HS-5 (cell line): ENCODE measurements around the gene NOM1.

Experiments used
- DNase-seq: peaks from one replicate; pipeline ENCODE4 v3.0.0-alpha.2; 2012; ENCODE audit warnings: low read depth

NOM1 gene

DNA sequence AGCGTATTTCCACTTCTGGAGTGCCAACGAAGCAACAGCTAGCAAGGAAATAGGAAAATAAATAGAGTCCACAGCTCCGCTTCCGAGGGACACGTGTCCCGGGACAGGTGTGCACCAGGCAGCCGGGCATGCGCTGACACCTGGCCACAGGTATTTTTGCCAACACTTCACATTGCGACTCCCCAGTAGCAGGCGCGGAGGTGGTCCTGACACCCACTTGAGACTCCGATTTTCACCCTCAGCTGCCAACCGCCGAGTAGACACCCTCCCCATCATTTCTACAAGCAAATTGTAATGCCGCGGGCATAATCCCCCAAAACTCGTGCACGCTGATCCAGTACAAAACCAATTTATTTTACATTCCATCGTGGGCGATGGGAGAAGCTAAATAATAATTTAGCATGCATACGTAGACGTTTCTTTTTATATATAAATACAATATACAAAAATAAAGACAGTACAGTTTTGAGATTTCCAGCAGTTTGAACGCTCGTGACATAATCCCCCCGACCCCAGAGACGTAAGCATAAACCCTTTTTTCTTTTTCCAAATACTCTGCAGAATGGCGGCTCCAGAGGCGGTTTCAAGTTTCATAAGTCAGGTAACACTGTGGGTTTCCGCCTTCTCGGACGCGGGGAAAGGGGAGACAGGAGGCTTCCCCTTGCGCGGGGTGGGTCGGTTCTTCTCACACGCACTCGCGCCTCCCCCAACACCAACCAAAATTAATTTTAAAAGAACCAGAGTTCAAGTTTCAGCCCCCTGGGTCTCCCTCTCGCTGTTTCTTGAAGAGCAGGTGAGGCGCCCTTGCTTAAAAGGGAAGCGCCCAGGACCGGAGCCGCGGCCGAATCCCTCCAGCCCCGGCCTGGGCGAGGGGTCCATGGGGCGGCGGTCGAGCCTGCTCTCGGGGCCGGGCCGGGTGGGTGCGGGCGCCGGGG, 55.3 kb downstream of the NOM1 start:
- DNase-seq = no peak

DNA sequence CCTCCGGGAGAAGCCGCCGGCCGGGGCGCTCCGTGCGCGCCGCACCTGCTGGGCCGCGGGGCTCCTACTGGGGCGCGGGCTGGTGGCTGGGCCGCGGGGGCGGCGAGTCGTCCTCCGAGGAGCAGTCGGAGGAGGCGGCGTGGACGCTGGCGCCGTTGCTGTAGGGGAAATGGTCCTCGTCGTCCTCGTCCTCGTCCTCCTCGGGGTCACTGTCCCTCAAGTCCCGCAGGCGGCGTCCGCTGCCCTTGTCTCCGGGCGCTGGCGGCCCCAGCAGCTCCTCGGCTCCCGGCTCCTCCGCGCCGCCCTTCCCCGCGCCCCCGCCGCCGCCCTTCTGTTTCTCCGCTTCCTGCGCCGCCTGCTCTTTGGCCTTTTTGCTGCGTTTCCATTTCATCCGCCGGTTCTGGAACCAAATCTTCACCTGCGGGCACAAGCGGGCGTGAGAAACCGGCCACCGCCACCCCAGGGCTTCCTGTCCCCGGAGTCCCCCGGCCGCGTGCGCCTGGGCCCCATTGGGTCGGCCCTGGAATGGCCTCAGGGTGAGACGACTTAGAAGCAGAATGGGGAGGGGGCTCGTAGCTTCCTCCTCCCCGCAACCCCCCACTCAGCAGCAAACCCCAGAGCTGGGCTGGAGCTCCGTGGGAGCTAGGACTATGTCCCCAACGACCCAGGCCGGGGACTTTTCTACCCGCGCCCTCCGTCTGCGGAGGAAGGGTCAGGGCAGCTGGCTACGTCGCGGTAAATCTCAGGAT, 56.1 kb downstream of the NOM1 start:
- DNase-seq = no peak

DNA sequence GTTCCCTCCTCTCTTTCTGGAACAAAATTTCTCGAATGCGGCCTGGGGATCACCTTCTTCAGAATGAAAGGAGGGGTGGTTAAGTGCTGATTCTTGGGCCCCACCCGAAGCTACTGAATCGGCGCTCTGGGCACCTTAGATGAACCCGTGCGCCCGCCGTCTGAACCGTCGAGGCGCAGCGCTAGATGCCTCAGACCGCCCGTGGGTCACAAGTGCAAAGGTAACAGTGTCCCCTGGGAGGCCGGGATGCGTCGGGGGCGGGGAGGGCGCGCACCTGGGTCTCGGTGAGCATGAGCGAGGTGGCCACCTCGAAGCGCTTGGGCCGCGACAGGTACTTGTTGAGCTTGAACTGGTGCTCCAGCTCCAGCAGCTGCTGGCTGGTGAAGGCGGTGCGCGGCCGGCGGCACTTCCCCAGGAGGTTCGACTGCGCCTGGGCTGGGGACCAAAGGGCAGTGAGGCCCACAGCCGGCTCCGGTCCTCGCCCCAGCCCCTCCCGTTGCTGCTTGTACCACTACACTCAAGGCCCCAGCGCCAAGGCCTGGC, 56.8 kb downstream of the NOM1 start:
- no peak for DNase-seq

DNA sequence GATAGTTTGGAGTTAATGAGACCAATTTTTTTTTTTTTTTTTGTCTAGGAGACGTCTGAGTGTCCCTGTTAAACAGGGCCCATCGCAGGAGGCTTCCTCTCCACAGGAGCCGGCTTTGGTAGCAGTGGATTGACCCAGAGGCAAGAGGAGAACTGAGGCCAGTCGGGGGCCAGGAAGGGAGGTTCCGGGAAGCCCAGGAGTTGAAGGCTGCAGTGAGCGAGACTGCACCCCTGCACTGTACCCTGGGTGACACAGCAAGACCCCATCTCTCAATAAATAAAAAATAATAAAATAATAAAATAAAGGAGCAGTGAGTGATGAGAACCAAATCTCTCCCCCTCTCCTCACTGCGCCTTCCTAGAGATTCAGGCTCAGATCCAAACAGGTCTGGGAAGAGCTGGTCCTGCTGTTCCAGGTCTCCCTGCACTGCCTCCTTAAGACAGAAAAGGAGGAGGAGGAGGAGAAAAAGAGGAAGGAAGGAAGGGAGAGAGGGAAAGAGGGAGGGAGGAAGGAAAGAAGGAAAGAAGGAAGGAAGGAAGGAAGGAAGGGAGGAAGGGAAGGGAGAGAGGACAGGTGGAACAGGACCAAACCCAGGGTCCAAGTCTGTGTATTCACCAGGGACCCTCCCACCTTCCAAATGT, 57.4 kb downstream of the NOM1 start:
- DNase-seq = no peak

DNA sequence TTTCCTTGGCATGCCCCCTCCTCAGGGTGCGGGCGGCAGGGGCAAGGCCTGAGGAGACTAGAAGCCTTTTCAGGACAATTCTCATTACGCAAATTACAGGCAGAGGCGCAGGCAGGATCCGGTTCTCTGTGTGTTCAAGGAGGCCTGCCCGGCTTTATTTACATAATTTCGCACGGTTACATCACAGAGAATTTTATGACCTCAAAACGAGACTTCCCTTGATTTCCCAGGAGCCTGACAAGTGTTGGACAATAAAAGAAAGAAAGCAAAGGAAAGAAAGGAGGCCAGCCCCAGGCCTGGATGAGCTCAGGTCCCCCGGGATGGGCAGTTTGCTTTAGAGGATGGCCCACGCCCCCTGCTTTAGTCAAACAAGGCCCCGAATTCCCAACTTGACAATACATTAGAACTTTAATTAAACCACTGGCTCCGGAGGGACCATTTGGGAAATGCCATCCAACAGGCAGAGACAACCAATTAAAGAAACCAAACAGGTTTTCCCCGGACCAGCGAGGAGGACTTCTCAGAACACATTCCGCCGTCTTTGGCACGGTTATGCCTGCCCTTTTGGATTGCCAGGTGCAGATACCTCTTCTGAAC, 58.1 kb downstream of the NOM1 start:
- DNase-seq = no peak

DNA sequence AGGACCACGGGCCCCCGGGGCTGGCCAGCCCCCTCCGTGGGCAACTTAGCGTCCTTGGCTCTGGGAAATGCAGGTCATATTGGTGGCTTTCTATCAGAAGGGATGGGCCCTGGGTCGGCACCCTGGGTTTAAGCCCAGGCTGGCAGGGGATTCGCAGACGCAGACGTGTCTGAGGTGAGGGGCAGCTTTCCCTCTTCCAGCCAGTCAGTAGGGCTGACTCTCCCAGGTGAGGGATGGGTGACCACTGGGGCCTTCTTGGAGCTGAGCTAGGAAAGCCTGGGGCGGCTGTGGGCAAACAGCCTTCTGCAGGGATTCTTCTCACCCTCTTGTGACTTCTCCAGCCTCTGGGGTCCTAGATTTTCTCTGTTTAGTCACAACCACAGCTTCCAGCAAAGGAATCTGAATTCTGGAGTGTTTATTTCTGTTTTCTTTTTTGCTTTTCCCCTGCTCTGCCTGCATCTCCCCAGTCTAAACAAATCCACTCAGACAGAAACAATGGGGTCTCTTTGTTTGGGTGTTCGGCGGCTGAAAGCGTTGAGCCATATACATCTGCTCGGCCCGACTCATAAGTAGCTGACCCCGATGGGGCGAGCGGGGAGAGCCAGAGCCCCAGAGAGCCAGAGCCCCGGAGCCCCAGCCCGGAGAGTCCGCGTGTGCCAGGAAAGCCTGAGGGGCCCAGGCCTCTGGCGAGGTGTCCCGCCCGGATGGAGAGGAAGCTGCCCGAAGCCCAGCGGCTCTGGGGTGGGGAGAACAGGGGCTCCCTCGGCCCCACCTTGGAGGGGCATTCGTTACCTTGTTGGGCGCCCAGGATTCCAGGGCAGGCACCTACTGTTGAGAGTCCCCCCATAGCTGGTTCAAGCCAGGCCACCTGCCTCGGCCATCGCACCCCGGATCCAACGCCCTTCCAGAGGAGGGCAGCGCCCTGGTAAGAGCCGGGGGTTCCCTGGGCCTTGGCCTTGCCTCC, 59.0 kb downstream of the NOM1 start:
- no peak for DNase-seq

DNA sequence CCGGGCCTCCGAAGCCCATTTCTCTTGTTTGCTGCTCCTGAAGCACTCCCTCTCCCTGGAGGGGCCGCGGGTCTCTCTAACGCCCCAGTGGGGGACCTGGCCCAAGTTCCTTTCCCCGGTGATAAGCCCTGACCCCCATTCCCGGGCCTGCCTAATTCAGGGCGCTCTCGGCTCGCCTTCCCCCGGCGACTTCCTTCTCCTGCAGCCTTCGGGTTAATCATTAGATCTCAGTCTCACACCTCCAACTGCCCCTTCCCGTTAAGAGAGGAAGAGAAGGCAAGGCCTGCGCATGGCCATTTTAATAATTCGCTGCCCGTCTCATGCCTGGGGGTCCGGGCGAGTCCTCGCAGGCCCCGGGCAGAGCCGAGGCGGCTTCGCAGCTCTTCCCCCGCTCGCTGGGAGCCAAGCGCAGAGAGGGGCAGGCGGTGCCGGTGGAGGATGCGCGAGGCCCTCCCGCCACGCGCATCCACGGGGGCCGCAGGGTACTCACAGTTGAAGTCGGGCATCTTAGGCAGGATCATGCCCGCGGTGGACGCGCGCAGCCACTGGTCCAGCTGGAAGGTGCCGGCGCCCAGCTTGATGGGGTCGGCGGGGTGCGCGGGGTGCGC, 59.8 kb downstream of the NOM1 start:
- DNase-seq = no peak

DNA sequence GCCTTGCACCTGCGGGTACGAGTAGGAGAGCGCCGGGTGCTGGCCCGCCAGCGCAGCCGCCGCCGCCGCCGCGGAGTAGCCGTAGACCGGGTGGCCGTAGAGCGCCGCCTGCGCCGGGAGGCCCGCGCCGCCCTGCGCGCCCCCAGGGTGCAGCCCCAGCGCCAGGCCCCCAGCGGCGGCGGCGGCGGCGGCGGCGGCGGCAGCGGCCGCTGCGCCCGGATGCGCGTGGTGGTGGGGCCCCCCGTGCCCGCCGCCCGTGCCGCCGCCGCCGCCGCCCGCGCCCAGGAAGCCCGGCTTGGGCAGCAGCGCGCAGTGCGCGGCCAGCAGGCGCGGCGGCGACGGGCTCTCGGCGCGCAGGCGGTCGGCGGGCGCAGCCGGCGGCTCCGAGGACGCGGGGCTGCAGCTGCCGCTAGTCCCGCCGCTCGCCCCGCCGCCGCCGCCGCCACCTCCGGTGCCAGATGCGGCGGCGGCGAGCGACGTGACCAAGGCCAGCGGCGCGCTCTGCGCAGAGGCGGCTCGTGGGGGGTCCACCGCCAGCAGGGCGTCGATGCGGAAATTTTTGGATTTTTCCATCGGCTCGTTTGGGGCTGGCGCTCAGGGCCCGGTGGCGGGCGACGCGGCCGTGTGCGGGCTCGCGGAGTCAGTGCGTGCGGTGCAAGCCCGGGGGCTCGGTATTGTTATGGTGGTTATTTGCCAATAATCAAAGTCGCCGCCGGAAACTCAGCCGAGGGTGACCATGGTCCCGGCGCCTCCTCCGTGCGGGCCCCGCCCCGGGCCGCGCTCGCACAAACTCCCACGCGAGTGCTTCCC, 60.5 kb downstream of the NOM1 start:
- DNase-seq = no peak

DNA sequence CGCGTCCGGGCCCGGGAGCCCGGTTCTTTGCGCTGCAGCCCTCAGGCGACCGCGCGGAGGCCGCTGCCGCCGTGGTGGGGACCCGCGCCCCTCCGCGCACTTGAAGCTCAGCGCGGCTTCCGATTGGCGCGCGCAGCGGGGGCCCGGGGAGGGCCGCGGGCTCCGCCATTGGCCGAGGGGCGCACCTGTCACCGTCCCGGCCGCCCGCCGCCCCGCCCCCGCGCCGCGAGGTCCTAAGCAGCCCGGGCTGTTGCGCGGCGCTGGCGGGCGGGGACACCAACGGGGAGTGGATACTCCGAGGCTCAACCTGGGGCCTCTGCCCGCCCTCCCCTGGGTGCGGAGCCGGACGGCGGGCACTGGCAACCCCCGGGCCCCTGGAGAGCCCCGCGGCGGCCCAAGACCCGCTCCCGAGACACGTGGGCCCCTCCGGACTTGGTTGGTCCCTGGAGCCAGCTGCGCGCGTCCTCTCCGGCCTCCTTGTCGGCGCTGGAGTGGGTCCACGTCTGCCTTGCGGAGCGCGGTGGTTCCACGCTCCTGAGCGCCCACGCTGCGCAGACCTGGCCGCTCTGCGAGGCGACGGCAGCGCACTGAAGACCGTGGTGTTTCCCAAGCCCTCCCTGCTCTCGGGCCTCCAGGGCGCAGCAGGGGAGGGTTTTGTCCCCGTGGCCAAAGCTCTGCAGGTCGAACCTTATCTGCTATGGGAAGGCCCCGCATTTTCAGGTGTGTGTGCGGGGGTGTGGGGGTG, 61.2 kb downstream of the NOM1 start, which contains the start of gene MNX1:
TSS of gene MNX1 (minus strand) at position 76 of the 745 bp plus-strand sequence. CDS start 313 bp downstream, outside the sequence.
- peak; percentile 2 for DNase-seq

DNA sequence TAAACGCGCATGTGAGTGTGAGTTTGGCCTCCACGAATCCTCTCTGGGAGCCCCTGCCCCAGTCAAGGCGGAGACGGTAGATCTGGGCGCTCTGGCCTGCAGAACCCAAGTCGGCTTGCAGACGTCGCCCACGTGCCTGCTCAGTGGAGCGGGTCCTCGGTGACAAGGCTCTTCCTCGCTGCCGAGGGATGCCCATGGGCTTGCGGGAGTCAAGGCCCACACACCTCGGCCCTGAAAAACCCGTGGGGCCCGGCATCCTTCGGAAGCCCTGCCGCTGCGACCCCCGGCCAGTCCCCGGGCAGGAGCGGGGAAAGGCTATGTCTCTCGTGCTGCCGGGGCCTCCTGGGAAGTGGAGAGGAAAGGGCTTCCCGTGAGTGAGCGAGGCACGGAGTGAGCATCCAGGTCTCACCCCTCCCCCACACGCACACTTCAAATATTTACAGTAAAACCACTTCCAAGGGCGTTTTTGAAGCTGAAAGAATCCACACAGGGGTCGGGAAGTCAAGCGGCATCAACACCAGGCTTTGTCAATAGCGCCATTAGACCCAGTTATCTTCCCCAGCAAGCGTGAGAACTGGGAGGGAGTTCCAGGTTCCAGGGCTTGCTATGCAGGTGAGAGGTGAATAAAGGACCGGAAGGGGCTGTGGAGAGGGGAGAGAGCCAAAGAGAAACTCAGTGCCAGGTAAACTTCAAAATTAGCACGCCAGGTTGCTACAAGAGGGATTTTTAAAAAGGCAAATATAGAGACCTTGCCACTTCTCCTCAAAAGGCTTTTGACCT, 62.0 kb downstream of the NOM1 start:
- no peak for DNase-seq

DNA sequence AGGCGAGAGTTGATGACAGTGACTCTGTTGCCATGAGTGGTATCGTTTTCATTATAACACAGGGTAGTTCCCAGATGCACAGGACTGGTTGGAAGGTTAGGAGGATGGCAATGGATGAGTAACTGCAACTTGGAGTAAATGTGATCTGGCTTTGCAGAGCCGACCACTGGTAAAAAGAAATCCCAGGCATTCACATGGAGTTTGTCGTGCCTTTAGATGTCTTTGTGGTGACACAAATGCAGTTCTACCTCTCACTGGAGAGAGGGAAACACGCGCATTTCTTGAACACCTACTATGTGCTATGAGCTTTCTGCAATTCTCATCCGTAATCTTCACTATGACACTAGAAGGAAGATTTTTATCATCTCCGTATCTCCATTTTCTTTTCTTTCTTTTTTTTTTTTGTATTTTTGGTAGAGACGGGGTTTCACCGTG, 62.6 kb downstream of the NOM1 start:
- no peak for DNase-seq

DNA sequence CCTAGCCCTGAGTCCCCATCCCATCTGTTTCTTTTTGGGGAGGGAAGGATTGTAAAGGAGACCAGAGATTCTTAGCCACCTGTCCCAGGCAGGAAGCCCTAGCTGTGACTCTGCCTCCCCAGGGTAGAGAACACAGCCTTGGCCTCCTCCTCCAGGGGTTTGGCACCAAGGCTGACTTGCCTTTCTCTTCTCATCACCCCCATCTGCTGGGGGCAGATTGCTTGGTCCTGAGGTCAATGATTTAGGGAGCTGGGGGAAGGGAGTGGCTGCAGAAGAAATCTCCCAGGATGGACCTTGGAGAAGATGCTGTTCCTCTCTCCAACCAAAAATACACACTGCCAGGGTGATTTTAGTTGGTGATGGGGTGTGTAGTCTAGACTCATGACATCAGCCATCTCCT, 63.6 kb downstream of the NOM1 start:
- no peak for DNase-seq

DNA sequence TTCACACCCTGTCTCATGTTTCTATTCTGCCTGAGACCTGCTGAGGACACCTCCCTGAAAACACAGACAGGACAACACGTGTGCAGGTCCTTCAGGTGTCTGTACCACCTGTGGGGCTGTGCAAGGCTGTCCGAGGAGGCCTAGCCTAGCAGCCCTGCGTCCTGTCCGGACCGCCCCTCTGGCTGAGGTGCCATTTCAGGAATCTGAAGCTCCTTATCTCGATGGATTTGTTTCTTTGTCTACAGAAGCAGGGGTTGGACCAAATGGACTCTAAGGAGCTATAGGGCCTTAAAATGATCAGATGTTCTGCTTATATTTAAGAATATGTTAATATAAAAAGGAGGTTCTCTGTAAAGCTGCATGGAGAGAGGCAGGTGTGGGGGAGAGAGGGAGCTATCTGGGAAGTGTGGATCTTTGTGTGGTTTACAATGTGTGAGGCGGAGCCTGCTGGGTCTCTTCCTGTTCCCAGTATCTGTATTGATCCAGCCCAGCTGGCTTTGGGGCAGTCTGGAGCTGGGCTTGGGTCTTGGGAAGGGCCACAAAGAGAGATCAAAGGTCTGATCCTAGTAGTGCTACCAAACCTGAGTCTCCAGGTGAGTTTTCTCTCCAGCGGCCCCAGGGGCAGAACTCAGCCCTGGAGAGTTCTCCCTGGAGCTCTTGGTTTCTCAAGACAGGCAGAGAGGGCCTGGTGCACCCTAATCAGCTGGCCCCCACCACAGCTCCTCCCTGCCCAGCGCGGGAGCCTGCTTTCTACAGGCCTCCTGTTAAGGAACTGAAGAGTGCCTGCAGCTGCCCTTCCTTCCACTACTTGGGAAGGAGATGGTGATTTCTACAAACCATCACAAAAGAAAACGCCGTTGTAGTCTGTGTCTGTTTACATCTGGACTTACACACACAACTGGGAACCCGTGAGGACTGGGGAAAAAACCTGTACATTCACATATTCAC, 64.4 kb downstream of the NOM1 start:
- no peak for DNase-seq

DNA sequence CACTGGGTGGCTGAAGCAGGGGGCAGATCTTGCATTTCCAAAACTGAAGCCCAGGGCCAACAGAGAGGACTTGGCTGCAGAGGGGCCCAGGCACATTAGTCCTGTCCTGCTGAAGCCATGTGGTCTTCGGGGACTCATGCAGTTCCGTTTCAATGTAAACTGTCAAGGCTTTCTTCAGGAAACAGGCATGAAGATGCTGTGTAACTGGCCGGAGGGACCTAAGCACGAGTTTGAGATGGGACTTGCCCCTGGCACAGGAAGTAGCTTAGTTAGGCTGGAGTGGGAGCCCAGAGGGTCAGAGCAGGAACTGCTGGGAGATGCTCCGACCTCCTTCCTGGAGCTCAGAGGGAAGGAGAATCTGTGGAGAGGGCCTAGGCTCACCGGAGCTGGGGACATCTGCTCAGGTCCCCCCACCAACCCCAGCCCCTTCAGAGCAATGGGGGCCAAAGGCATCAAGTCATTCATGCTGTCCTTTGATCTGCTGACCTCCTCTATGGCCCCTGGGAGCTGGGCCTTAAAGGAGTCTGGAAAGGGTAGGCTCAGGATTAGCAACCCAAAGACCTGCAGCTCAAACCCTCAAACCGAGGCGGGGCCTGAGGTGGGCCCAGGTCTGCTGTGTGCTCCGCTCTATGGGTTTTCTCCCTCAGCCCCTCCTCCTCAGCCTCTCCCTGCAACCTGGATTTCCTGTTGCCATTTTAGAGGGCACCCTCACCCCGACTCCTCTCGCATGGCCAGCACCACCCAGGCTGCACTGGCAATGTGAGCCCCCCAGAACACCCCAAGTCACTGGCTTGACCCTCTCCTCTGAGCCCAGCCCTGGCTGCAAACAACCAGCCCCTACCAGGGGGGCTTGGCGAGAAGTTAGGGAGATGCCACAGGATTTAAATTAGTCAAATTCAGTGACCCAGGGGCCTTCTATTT, 65.4 kb downstream of the NOM1 start:
- no peak for DNase-seq

DNA sequence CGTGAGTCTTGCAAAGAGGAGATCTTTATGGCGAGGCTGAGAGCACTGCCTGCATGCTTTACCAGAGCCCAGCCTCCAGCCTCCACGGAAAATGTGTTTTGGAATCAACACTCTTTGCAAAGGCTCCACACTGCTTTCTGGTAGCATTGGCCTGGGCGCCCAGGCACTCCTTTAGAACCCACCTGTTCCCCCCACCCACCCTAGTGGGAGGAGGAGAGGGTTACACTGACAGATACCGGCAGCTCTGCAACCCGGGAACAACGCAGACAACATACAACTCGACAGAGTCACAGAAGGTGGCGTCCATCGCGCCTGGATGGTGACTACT, 66.5 kb downstream of the NOM1 start:
- no peak for DNase-seq
